GM19324 (cell line): ENCODE results near the gene C7orf57.
"Not testable (repeated sequence)": the region's sequence is repeated elsewhere in the genome, so short reads cannot be mapped to it uniquely, and the experiment has no call there.

Source experiments
- ATAC-seq: cut with Tn5 transposase; IDR thresholded peaks from one replicate; pipeline ENCODE4 v1.9.1; 2021; ENCODE audit warnings: mild to moderate bottlenecking, moderate library complexity; ENCODE audit not compliant: unreplicated experiment, low FRiP score

Gene C7orf57

GRCh38 chr7:48035301-48035966, at the start of gene C7orf57:
C7orf57 (plus strand) TSS chr7:48035543; CDS start chr7:48036309, 766 bp downstream.
- peak; percentile 100 for ATAC-seq

- ATAC-seq = no peak
Measured at GRCh38 chr7:47988496-47989386, 46.6 kb upstream of the C7orf57 start.

- ATAC-seq = not testable (repeated sequence)
Measured at GRCh38 chr7:47989607-47990400, 45.5 kb upstream of the C7orf57 start.

- ATAC-seq = no peak
Measured at GRCh38 chr7:47990592-47990991, 44.8 kb upstream of the C7orf57 start.

- no peak for ATAC-seq
Measured at GRCh38 chr7:47991270-47991669, 44.1 kb upstream of the C7orf57 start.

GRCh38 chr7:47991741-47992311, 43.5 kb upstream of the C7orf57 start:
- peak; percentile 100 for ATAC-seq

GRCh38 chr7:47992446-47992845, 42.9 kb upstream of the C7orf57 start:
- ATAC-seq = no peak

GRCh38 chr7:47999413-47999812, 35.9 kb upstream of the C7orf57 start:
- ATAC-seq = no peak

- not testable (repeated sequence) for ATAC-seq
Measured at GRCh38 chr7:48000164-48000563, 35.2 kb upstream of the C7orf57 start.

GRCh38 chr7:48004032-48004431, 31.3 kb upstream of the C7orf57 start:
- no peak for ATAC-seq

GRCh38 chr7:48004638-48005037, 30.7 kb upstream of the C7orf57 start:
- ATAC-seq = no peak

GRCh38 chr7:48006866-48007265, 28.5 kb upstream of the C7orf57 start:
- ATAC-seq = no peak

GRCh38 chr7:48009257-48009656, 26.1 kb upstream of the C7orf57 start:
- ATAC-seq = no peak

GRCh38 chr7:48009954-48010353, 25.4 kb upstream of the C7orf57 start:
- no peak for ATAC-seq

GRCh38 chr7:48011323-48011722, 24.0 kb upstream of the C7orf57 start:
- ATAC-seq = no peak

- ATAC-seq = no peak
Measured at GRCh38 chr7:48011951-48012350, 23.4 kb upstream of the C7orf57 start.

GRCh38 chr7:48016641-48017040, 18.7 kb upstream of the C7orf57 start:
- ATAC-seq = no peak

GRCh38 chr7:48017674-48018073, 17.7 kb upstream of the C7orf57 start:
- no peak for ATAC-seq

GRCh38 chr7:48025624-48026023, 9.7 kb upstream of the C7orf57 start:
- no peak for ATAC-seq

- no peak for ATAC-seq
Measured at GRCh38 chr7:48028938-48029337, 6.4 kb upstream of the C7orf57 start, which contains the start of gene SUN3. SUN3 (minus strand) TSS chr7:48029107; CDS start chr7:48028938, 169 bp downstream.
